ENCODE results near the gene CHSY1. TPM values are rescaled to one million over a fixed set of nuclear protein-coding genes. Genes with fewer than 3 reads are reported as not detected.
"Not testable (repeated sequence)": the region's sequence is repeated elsewhere in the genome, so short reads cannot be mapped to it uniquely, and the experiment has no call there.

Gene CHSY1
- total RNA-seq, 1 experiment from 2014 or later = 29.8 TPM

GRCh38 chr15:101217446-101217845, 34.4 kb downstream of the CHSY1 start:
- Mint-ChIP-seq H3K4me3 (ENCODE audit: unreplicated experiment) (no peak overlapping the region), H3K27ac (ENCODE audit: low read depth, unreplicated experiment) (no peak overlapping the region), H3K9me3 (ENCODE audit: unreplicated experiment) (no peaks in the 10 kb centered on the region), H3K36me3 (ENCODE audit: insufficient read depth, unreplicated experiment) (peaks cover 16% of the 10 kb centered on the region), H3K27me3 (ENCODE audit: insufficient read depth, unreplicated experiment) (no peaks in the 10 kb centered on the region), H3K4me1 (ENCODE audit: insufficient read depth, unreplicated experiment) (peaks cover 33% of the 10 kb centered on the region)
- intact Hi-C loops (cut with micrococcal nuclease) = no loop called here
- POLR2A ChIA-PET = no interaction called here
- CTCF ChIA-PET = interaction anchor here (0.5 kb wide), 1 partner anchor 274 kb away, joined by 3 read pairs; no protein-coding TSS in a partner anchor
- no peak for DNase-seq (ENCODE audit: unreplicated experiment)
- TF ChIP-seq, protein P1, sequence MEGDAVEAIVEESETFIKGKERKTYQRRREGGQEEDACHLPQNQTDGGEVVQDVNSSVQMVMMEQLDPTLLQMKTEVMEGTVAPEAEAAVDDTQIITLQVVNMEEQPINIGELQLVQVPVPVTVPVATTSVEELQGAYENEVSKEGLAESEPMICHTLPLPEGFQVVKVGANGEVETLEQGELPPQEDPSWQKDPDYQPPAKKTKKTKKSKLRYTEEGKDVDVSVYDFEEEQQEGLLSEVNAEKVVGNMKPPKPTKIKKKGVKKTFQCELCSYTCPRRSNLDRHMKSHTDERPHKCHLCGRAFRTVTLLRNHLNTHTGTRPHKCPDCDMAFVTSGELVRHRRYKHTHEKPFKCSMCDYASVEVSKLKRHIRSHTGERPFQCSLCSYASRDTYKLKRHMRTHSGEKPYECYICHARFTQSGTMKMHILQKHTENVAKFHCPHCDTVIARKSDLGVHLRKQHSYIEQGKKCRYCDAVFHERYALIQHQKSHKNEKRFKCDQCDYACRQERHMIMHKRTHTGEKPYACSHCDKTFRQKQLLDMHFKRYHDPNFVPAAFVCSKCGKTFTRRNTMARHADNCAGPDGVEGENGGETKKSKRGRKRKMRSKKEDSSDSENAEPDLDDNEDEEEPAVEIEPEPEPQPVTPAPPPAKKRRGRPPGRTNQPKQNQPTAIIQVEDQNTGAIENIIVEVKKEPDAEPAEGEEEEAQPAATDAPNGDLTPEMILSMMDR (IDR thresholded peaks at IDR 0.05; ENCODE audit: unreplicated experiment) = no peak
- BruUV-seq (replicated peaks) = no TSS peak

DNA sequence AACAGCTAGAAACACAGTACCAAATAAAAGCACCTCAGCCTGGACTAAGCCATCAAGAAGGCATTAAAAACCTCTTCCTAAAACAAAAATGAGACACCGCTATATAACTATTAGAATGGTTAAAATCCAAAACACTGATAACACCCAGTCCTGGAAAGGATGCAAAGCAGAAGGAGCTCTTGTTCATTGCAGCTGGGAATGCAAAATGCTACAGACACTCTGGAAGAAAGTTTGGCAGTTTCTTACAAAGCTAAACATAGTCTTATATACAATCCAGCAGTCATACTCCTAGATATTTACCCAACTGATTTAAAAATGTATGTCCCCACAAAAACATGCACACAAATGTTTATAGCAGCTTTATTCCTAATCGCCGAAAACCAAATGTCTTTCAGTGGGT, 35.7 kb downstream of the CHSY1 start:
- Mint-ChIP-seq H3K27me3 (ENCODE audit: insufficient read depth, unreplicated experiment) (no peaks in the 10 kb centered on the region), H3K27ac (ENCODE audit: low read depth, unreplicated experiment) (peak overlapping the region; percentile 25), H3K9me3 (ENCODE audit: unreplicated experiment) (no peaks in the 10 kb centered on the region), H3K4me1 (ENCODE audit: insufficient read depth, unreplicated experiment) (peaks cover 33% of the 10 kb centered on the region), H3K4me3 (ENCODE audit: unreplicated experiment) (no peak overlapping the region), H3K36me3 (ENCODE audit: insufficient read depth, unreplicated experiment) (peaks cover 16% of the 10 kb centered on the region)
- no TSS peak for BruUV-seq (replicated peaks)
- ChIA-PET CTCF (interaction anchor here (0.5 to 0.8 kb wide), 3 partner anchors 15 to 208 kb away, joined by 3 read pairs; no protein-coding TSS in a partner anchor), POLR2A (interaction anchor here (0.9 to 2.2 kb wide), 7 partner anchors 11 to 88 kb away, joined by 3 to 8 read pairs (median 4); no protein-coding TSS in a partner anchor)
- TF ChIP-seq, protein P1 (IDR thresholded peaks at IDR 0.05; ENCODE audit: unreplicated experiment) = no peak
- intact Hi-C loops (cut with micrococcal nuclease) = no loop called here
- DNase-seq (ENCODE audit: unreplicated experiment) = no peak

- peaks cover 33% of the 10 kb centered on the region for H3K4me1 Mint-ChIP-seq (ENCODE audit: insufficient read depth, unreplicated experiment)
- CTCF ChIA-PET = interaction anchor here (0.8 kb wide), 1 partner anchor 207 kb away, joined by 3 read pairs; no protein-coding TSS in a partner anchor
- TF ChIP-seq, protein P1 (IDR thresholded peaks at IDR 0.05; ENCODE audit: unreplicated experiment) = no peak
- intact Hi-C loops (cut with micrococcal nuclease) = no loop called here
- H3K36me3 Mint-ChIP-seq (ENCODE audit: insufficient read depth, unreplicated experiment) = peaks cover 16% of the 10 kb centered on the region
- H3K27ac Mint-ChIP-seq (ENCODE audit: low read depth, unreplicated experiment) = peak overlapping the region; percentile 25
- H3K27me3 Mint-ChIP-seq (ENCODE audit: insufficient read depth, unreplicated experiment) = no peaks in the 10 kb centered on the region
- H3K4me3 Mint-ChIP-seq (ENCODE audit: unreplicated experiment) = no peak overlapping the region
- no peak for DNase-seq (ENCODE audit: unreplicated experiment)
- BruUV-seq (replicated peaks) = no TSS peak
- no peaks in the 10 kb centered on the region for H3K9me3 Mint-ChIP-seq (ENCODE audit: unreplicated experiment)
- POLR2A ChIA-PET = interaction anchor here (0.9 to 2.2 kb wide), 7 partner anchors 10 to 87 kb away, joined by 3 to 8 read pairs (median 4); no protein-coding TSS in a partner anchor
Measured at GRCh38 chr15:101215681-101216080, 36.2 kb downstream of the CHSY1 start.

GRCh38 chr15:101214435-101215097, 37.3 kb downstream of the CHSY1 start:
- intact Hi-C loops (cut with micrococcal nuclease); H3K9me3 Mint-ChIP-seq (ENCODE audit: unreplicated experiment); BruUV-seq (replicated peaks); H3K4me3 Mint-ChIP-seq (ENCODE audit: unreplicated experiment); DNase-seq (ENCODE audit: unreplicated experiment); H3K27ac Mint-ChIP-seq (ENCODE audit: low read depth, unreplicated experiment); H3K27me3 Mint-ChIP-seq (ENCODE audit: insufficient read depth, unreplicated experiment): not testable (repeated sequence)
- Mint-ChIP-seq H3K4me1 (ENCODE audit: insufficient read depth, unreplicated experiment) (peaks cover 27% of the 10 kb centered on the region), H3K36me3 (ENCODE audit: insufficient read depth, unreplicated experiment) (peaks cover 16% of the 10 kb centered on the region)
- CTCF ChIA-PET = interaction anchor here (0.6 kb wide), 1 partner anchor 201 kb away, joined by 3 read pairs; no protein-coding TSS in a partner anchor
- POLR2A ChIA-PET = interaction anchor here (0.7 to 2.2 kb wide), 2 partner anchors 13 to 27 kb away, joined by 3 to 7 read pairs; no protein-coding TSS in a partner anchor
